HUES48 (cell line): Measurements from ENCODE around the gene HELZ2.

Source experiments
- H3K27ac ChIP-seq: one replicate; pipeline ENCODE4 v1.7.0; 2013; ENCODE audit warnings: low read depth, low read length, inconsistent platforms
- H3K27me3 ChIP-seq: 2 replicates; pipeline ENCODE4 v1.6.1; 2013; ENCODE audit warnings: mild to moderate bottlenecking, low read length; ENCODE audit not compliant: control insufficient read depth, insufficient read depth
- H3K36me3 ChIP-seq: 2 replicates; pipeline ENCODE4 v1.6.1; 2013; ENCODE audit warnings: low read length; ENCODE audit not compliant: control insufficient read depth, insufficient read depth
- H3K4me1 ChIP-seq: 2 replicates; pipeline ENCODE4 v1.6.1; 2013; ENCODE audit warnings: mild to moderate bottlenecking, low read length; ENCODE audit not compliant: control insufficient read depth, insufficient read depth
- H3K4me3 ChIP-seq: 2 replicates; pipeline ENCODE4 v1.5.1; 2013; ENCODE audit warnings: mild to moderate bottlenecking, low read depth, low read length
- H3K9ac ChIP-seq: 2 replicates; pipeline ENCODE4 v1.6.1; 2013; ENCODE audit warnings: mild to moderate bottlenecking, low read depth, low read length, moderate library complexity
- H3K9me3 ChIP-seq: 2 replicates; pipeline ENCODE4 v1.6.1; 2013; ENCODE audit warnings: low read length; ENCODE audit not compliant: control insufficient read depth, insufficient read depth

The HELZ2 gene

DNA sequence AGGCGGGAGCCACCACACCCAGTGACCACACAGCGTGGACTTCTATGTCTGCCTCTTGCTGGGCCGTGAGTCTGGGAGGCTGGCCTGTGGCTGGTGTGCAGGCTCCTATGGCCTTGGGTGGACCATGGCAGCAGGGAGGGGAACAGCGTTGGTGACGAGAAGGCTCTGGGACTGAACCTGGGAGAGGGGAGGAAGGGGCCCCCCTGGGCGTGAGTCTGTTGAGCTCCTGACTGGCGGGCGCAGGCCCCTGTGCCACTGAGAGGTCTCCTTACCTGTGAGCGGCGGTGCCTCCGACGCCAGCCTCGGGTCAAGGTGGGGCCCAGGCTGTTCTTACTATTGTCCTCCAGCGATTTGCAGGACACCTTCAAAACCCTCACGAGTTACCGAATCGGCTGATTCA is 12.8 kb upstream of the HELZ2 start:
- no peaks in the 10 kb centered on the region for H3K27me3 ChIP-seq
- peaks cover 29% of the 10 kb centered on the region for H3K36me3 ChIP-seq

GRCh38 chr20:63585616-63586565 is 11.9 kb upstream of the HELZ2 start:
- H3K4me1 ChIP-seq, result no peaks in the 10 kb centered on the region

More for the DNA sequence above, 12.8 kb upstream of the HELZ2 start:
- H3K4me1 ChIP-seq, result no peaks in the 10 kb centered on the region
- H3K9me3 ChIP-seq, result no peaks in the 10 kb centered on the region
- no peak overlapping the region for H3K4me3 ChIP-seq
- no peak overlapping the region for H3K27ac ChIP-seq
- H3K9ac ChIP-seq, result no peak overlapping the region

DNA sequence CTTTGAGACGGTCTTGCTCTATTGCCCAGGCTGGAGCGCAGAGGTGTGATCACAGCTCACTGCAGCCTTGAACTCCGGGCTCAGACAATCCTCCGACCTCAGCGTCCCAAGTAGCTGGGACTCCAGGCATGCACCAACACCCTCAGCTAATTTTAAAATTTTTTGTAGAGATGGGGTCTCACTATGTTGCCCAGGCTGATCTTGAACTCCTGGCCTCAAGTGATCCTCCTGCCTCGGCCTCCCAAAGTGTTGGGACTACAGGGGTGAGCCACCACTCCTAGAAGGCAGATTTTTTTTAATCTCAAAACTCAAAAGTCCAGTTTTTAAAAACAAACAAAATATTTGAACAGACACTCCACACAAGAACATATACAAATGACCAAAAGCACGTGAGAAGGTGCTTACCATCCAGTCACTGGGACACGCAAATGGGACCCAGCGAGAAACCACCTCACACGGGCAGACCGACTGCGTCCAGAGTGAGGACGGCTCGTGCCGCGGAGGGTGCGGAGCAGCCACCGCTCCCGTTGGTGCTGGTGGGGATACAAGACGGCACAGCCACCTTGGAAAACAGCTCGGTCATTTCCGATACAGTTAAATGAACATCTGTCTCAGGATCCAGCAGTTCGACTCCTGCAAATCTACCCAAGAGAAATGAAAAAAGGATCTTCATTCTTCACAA is 8.5 kb upstream of the HELZ2 start:
- Histone ChIP-seq H3K9me3 (no peaks in the 10 kb centered on the region), H3K9ac (no peak overlapping the region), H3K27me3 (no peaks in the 10 kb centered on the region), H3K36me3 (no peaks in the 10 kb centered on the region), H3K27ac (no peak overlapping the region), H3K4me1 (no peaks in the 10 kb centered on the region), H3K4me3 (no peak overlapping the region)

More at GRCh38 chr20:63585616-63586565, 11.9 kb upstream of the HELZ2 start:
- no peak overlapping the region for H3K27ac ChIP-seq
- no peaks in the 10 kb centered on the region for H3K9me3 ChIP-seq
- no peak overlapping the region for H3K9ac ChIP-seq
- no peaks in the 10 kb centered on the region for H3K27me3 ChIP-seq
- peaks cover 21% of the 10 kb centered on the region for H3K36me3 ChIP-seq
- H3K4me3 ChIP-seq, result no peak overlapping the region

DNA sequence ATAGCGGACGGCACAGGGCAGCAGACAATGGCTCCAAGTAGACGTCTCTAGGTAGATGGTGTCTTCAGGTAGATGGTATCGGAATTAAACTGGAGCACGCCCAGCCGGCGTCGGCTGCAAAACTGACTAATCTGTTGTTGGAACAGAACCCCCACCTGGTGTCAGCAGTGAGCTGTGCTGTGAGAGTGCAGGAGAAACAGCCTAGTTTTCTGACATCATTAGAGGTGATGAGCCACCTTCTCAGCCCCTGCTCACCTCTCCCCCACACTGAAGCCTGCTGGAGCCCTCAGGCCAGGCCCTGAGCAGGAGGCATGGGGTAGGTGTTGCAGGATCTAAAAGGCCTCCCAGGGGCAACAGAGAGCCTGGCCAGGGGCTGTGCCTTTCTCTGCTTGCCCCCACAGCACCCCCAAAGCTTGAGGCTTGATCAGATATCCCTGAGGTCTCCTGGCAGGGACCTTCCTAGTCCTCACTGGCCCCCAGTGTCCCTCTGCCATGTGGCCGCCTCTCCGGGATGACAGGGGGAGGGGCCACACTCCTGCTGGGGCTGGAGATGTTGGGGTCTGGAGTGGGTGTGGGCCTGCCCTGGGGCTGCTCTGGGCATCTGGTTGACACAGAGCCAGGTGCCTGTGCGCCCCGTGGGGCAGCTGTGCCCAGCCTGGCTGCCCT is 6.9 kb upstream of the HELZ2 start:
- Histone ChIP-seq H3K27me3 (no peaks in the 10 kb centered on the region), H3K9ac (no peak overlapping the region), H3K9me3 (no peaks in the 10 kb centered on the region), H3K4me3 (no peak overlapping the region), H3K4me1 (no peaks in the 10 kb centered on the region), H3K36me3 (no peaks in the 10 kb centered on the region), H3K27ac (no peak overlapping the region)

GRCh38 chr20:63579017-63579694 is 5.1 kb upstream of the HELZ2 start:
- H3K27me3 ChIP-seq, result no peaks in the 10 kb centered on the region
- no peak overlapping the region for H3K9ac ChIP-seq
- peaks cover 9% of the 10 kb centered on the region; the same call in 1 of the 2 replicates for H3K4me1 ChIP-seq

DNA sequence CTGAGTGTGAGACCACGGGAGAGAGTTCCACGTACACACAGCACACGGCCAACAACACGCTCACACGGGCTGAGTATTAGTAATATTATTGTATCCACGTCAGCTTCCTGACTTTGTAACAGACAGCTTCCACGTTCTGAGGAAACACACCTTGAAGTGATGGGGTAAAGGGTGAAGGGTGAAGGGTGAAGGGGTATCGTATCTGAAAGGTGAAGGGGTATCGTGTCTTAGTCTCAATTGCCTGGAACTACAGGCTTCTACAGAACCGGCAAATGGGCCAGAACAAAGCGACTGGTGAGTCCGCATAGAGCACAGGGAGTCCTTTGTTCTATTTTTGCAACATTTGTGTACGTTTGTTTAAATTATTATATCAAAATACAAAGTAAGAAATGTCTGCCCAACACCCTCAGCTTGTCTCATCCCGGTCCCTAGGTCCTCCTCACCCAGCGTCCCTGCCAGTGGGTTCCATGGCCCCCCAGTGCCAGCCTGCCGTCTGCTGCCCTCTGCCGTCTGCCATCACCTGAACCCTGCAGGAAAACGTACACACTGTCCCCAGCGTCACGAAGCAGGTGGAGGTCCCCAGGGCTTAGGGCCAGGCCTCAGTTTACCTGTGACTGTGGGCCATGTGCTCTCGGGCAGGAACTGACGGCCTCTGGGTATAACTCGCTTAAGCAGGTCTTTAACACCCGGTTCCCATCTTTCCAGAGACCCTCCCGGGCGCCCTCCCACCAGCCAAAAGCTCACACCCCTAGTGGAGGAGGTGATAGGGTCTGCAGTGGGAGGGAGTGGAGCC is 4.4 kb upstream of the HELZ2 start:
- H3K4me3 ChIP-seq, result no peak overlapping the region
- peaks cover 9% of the 10 kb centered on the region; the same call in 1 of the 2 replicates for H3K4me1 ChIP-seq
- H3K9ac ChIP-seq, result no peak overlapping the region
- no peak overlapping the region for H3K27ac ChIP-seq
- no peaks in the 10 kb centered on the region for H3K27me3 ChIP-seq
- no peaks in the 10 kb centered on the region for H3K36me3 ChIP-seq
- H3K9me3 ChIP-seq, result no peaks in the 10 kb centered on the region

More at GRCh38 chr20:63579017-63579694, 5.1 kb upstream of the HELZ2 start:
- Histone ChIP-seq H3K9me3 (no peaks in the 10 kb centered on the region), H3K4me3 (no peak overlapping the region), H3K36me3 (no peaks in the 10 kb centered on the region), H3K27ac (no peak overlapping the region)

GRCh38 chr20:63577317-63577894 is 3.4 kb upstream of the HELZ2 start:
- Histone ChIP-seq H3K4me3 (no peak overlapping the region), H3K4me1 (peaks cover 9% of the 10 kb centered on the region; the same call in 1 of the 2 replicates), H3K27ac (no peak overlapping the region), H3K9me3 (no peaks in the 10 kb centered on the region), H3K36me3 (no peaks in the 10 kb centered on the region), H3K9ac (no peak overlapping the region), H3K27me3 (no peaks in the 10 kb centered on the region)

GRCh38 chr20:63576311-63576710 is 2.3 kb upstream of the HELZ2 start:
- Histone ChIP-seq H3K9me3 (no peaks in the 10 kb centered on the region), H3K36me3 (no peaks in the 10 kb centered on the region), H3K27ac (no peak overlapping the region), H3K9ac (no peak overlapping the region), H3K4me1 (peaks cover 9% of the 10 kb centered on the region; the same call in 1 of the 2 replicates), H3K27me3 (no peaks in the 10 kb centered on the region), H3K4me3 (no peak overlapping the region)

GRCh38 chr20:63574829-63575743 is 1.0 kb upstream of the HELZ2 start:
- no peak overlapping the region for H3K27ac ChIP-seq
- no peaks in the 10 kb centered on the region for H3K27me3 ChIP-seq
- no peak overlapping the region for H3K4me3 ChIP-seq
- no peaks in the 10 kb centered on the region for H3K9me3 ChIP-seq
- peaks cover 9% of the 10 kb centered on the region; the same call in 1 of the 2 replicates for H3K4me1 ChIP-seq
- H3K9ac ChIP-seq, result no peak overlapping the region
- no peaks in the 10 kb centered on the region for H3K36me3 ChIP-seq
